Ishikawa (cell line): ENCODE results near the gene AKIRIN2.

Experiments
- CEBPB ChIP-seq: IDR thresholded peaks from 2 replicates; pipeline ENCODE4 v1.6.1; 2012
- CREB1 ChIP-seq: IDR thresholded peaks from 2 replicates; pipeline ENCODE4 v1.6.1; 2012; ENCODE audit warnings: low read depth
- EGR1 ChIP-seq: IDR thresholded peaks from 2 replicates; pipeline ENCODE4 v1.6.1; 2012
- EP300 ChIP-seq: IDR thresholded peaks from 2 replicates; pipeline ENCODE4 v1.6.1; 2012; ENCODE audit warnings: borderline replicate concordance
- FOXM1 ChIP-seq: IDR thresholded peaks from 2 replicates; pipeline ENCODE4 v1.6.1; 2012; ENCODE audit warnings: low read depth, borderline replicate concordance
- MAX ChIP-seq: IDR thresholded peaks from 2 replicates; pipeline ENCODE4 v1.6.1; 2012
- NFIC ChIP-seq: IDR thresholded peaks from 2 replicates; pipeline ENCODE4 v1.6.1; 2012
- RAD21 ChIP-seq: IDR thresholded peaks from 2 replicates; pipeline ENCODE4 v1.6.1; 2012; ENCODE audit warnings: low read depth
- REST ChIP-seq: IDR thresholded peaks from 2 replicates; pipeline ENCODE4 v1.6.1; 2012; ENCODE audit warnings: low read depth, mild to moderate bottlenecking
- TAF1 ChIP-seq: IDR thresholded peaks from 2 replicates; pipeline ENCODE4 v1.6.1; 2012; ENCODE audit warnings: low read depth, mild to moderate bottlenecking
- TCF12 ChIP-seq: IDR thresholded peaks from 2 replicates; pipeline ENCODE4 v1.6.1; 2012; ENCODE audit warnings: low read depth
- TEAD4 ChIP-seq: IDR thresholded peaks from 2 replicates; pipeline ENCODE4 v1.6.1; 2012
- USF1 ChIP-seq: IDR thresholded peaks from 2 replicates; pipeline ENCODE4 v1.6.1; 2012
- YY1 ChIP-seq: IDR thresholded peaks from 2 replicates; pipeline ENCODE4 v1.6.1; 2012; ENCODE audit warnings: low read depth
- ZBTB7A ChIP-seq: IDR thresholded peaks from 2 replicates; pipeline ENCODE4 v1.6.1; 2012; ENCODE audit warnings: low read depth

The AKIRIN2 gene

GRCh38 chr6:87698547-87699006, 3.5 kb downstream of the AKIRIN2 start:
- no peak for TF ChIP-seq YY1
- TF ChIP-seq REST: no peak
- no peak for TF ChIP-seq TAF1
- TF ChIP-seq CEBPB: no peak
- no peak for TF ChIP-seq CREB1
- no peak for TF ChIP-seq ZBTB7A
- TF ChIP-seq RAD21: no peak
- no peak for TF ChIP-seq EP300
- no peak for TF ChIP-seq NFIC
- TF ChIP-seq FOXM1: no peak
- TF ChIP-seq MAX: no peak
- no peak for TF ChIP-seq EGR1

- TF ChIP-seq TEAD4: no peak
- no peak for TF ChIP-seq FOXM1
- TF ChIP-seq CEBPB: no peak
Observed at GRCh38 chr6:87697581-87698546, 4.2 kb downstream of the AKIRIN2 start.

- TF ChIP-seq TAF1 (no peak), EGR1 (no peak), REST (no peak), MAX (no peak), ZBTB7A (no peak), EP300 (no peak), TCF12 (no peak), NFIC (no peak), CEBPB (no peak), RAD21 (no peak), USF1 (no peak), FOXM1 (no peak), TEAD4 (no peak), CREB1 (no peak), YY1 (no peak)
Observed at GRCh38 chr6:87692086-87692485, 9.9 kb downstream of the AKIRIN2 start.

GRCh38 chr6:87690441-87690840, 11.6 kb downstream of the AKIRIN2 start:
- TF ChIP-seq ZBTB7A: no peak
- TF ChIP-seq NFIC: no peak
- no peak for TF ChIP-seq TAF1
- TF ChIP-seq EGR1: no peak
- TF ChIP-seq FOXM1: no peak
- no peak for TF ChIP-seq EP300
- TF ChIP-seq TCF12: no peak
- no peak for TF ChIP-seq YY1
- TF ChIP-seq CEBPB: no peak

GRCh38 chr6:87687296-87687695, 14.7 kb downstream of the AKIRIN2 start:
- TF ChIP-seq FOXM1 (no peak), CEBPB (no peak), USF1 (no peak), ZBTB7A (no peak), RAD21 (no peak), EGR1 (no peak), MAX (no peak), CREB1 (no peak), NFIC (no peak), YY1 (no peak), EP300 (no peak), TAF1 (no peak)
